GM12874 (cell line): ENCODE results near the gene WDR37.

ENCODE experiments used
- CTCF ChIP-seq: IDR thresholded peaks from 2 replicates; pipeline ENCODE4 v1.5.1; 2011; ENCODE audit warnings: low read depth, mild to moderate bottlenecking, control low read depth, low read length, moderate library complexity; ENCODE audit not compliant: insufficient read depth

WDR37 gene

GRCh38 chr10:1156616-1156886 is 100.4 kb downstream of the WDR37 start:
- no peak for TF ChIP-seq CTCF

GRCh38 chr10:1156921-1157614 is 100.9 kb downstream of the WDR37 start:
- no peak for TF ChIP-seq CTCF

GRCh38 chr10:1157615-1157933 is 101.4 kb downstream of the WDR37 start:
- TF ChIP-seq CTCF = no peak

GRCh38 chr10:1158066-1158465 is 101.9 kb downstream of the WDR37 start:
- TF ChIP-seq CTCF = no peak

- no peak for TF ChIP-seq CTCF
These were observed 103.2 kb downstream of the WDR37 start for GRCh38 chr10:1159131-1160061.

GRCh38 chr10:1160561-1161314 is 104.6 kb downstream of the WDR37 start:
- no peak for TF ChIP-seq CTCF

GRCh38 chr10:1162481-1163203 is 106.5 kb downstream of the WDR37 start:
- no peak for TF ChIP-seq CTCF
